NCI-H2171 (cell line): Measurements from ENCODE around the gene AFG1L.
"Not testable (repeated sequence)": the region's sequence is repeated elsewhere in the genome, so short reads cannot be mapped to it uniquely, and the experiment has no call there.

Experiments
- DNase-seq: peaks from one replicate; lab custom pipeline; 2025; lab: John Stamatoyannopoulos, UW

Gene AFG1L

GRCh38 chr6:108294727-108295625, at the start of gene AFG1L:
AFG1L (plus strand) TSS chr6:108295054; CDS start chr6:108295080, 26 bp downstream.
- DNase-seq: peak; percentile 82

DNA sequence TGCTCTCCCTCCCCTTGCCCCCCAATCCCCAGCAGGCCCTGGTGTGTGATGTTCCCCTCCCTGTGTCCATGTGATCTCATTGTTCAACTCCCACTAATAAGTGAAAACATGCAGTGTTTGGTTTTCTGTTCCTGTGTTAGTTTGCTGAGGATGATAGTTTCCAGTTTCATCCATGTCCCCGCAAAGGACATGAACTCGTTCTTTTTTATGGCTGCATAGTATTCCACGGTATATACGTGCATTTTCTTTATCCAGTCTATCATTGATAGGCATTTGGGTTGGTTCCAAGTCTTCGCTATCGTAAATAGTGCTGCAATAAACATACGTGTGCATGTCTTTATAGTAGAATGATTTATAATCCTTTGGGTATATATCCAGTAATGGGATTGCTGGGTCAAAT, 49.8 kb upstream of the AFG1L start:
- not testable (repeated sequence) for DNase-seq

DNA sequence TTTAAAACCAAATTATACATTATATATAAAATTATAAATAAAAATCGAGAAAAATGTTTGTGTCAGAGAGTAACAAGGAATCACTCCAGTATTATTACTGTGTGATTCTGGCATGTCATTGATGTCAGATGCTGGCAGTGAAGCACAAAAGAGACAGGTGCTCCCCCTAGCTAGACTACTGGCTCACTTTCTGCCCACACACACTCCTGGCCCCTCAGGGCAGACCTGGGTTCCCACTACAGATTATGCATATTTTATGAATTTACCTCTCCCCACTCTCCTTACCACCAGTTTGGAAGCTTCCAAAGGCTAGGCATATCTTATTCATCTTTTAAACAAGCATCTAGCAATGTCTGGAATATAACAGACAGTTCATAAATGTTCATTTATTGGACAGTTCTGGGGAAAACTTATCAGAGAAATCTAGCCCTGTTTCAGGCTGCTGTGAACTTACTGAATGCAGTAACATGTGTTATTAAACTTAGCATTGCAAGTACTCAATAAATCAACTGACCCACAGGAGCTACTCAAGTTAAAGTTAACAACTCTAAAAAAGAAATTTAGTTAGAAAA, 46.8 kb upstream of the AFG1L start:
- no peak for DNase-seq

- DNase-seq: no peak
These were observed 44.5 kb upstream of the AFG1L start for GRCh38 chr6:108250240-108250866.

DNA sequence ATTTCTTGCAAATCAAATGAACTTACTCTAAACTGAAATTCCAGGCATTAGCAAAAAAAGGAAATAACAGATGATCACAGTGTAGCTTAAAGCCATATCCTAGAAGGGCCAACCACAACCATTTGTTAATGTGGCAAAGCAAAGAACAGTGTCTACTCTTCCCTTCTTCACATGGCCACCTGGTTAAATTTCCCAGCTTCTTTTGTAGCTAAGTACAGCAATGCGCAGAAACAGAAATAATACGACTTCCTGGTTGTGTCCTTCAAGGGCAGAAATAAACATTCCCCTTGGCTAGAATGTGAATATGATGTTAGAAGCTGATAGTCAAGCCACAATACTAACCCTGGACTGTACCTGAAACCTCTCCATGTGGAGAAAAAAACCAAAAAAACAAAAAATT, 43.6 kb upstream of the AFG1L start:
- no peak for DNase-seq

GRCh38 chr6:108252055-108252454, 42.8 kb upstream of the AFG1L start:
- no peak for DNase-seq

DNA sequence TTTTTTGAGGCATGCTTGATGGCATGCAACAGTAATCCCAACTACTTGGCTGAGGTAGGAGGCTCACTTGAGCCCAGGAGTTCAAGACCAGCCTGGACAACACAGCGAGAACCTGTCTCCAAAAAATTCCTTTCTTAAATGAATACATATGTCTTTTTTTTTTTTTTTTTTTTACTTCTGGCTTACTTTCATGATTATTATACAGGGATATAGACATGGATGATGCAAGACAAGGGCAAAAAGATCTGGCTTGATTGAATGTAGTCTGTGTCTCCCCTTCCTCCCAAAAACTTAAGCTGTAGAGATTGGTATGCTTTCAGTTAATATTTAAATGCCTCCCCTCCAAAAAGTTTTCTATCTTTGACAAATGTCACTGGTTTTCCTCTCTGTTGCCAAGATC, 41.6 kb upstream of the AFG1L start:
- no peak for DNase-seq

- DNase-seq: no peak
These were observed 40.1 kb upstream of the AFG1L start for GRCh38 chr6:108254433-108255410.

GRCh38 chr6:108260126-108260808, 34.6 kb upstream of the AFG1L start:
- DNase-seq: peak; percentile 21

DNA sequence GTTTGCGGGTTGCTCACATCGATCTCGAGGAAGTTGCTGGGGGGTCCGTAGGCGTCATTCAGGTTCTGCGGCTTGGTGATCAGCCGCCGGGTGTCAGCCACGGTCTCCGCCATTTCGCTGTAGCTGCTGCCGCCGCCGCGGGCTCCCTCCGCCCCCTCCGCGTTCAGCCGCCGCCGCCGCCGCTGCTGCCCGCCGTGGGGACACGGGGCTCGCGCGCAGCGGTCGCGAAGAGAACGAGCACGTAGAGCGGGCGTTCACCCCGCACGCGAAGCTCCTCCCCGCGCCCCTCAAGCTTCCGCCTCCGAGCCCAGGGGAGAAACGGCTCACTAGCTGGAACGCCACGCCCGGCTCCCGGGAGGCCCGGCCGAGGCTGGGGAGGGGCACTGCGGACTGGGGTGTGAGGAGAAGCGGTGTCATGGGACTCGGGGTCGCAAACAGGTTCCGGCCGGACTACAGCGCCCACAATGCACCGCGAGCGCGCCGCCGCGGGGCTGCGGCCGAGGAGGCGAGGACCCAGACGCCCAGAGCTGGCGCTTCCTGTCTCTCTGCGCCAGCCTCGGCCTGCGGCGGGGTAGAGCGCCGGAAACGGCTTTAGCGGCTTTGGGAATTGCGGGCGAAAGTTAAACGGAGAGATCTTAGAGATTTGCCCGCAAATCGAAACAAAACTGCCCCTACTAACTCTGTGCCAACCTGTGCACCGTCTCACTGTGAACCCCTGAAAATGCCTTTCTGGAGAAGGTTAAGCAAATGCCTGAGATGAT, 33.9 kb upstream of the AFG1L start, which contains the start of gene SNX3:
Gene SNX3 (minus strand): TSS at position 232 of the 761 bp plus-strand sequence. CDS start 119 bp downstream, at position 113.
- peak; percentile 94 for DNase-seq

GRCh38 chr6:108263371-108263770, 31.5 kb upstream of the AFG1L start:
- no peak for DNase-seq

GRCh38 chr6:108268845-108269244, 26.0 kb upstream of the AFG1L start:
- no peak for DNase-seq

- DNase-seq: not testable (repeated sequence)
These were observed 24.9 kb upstream of the AFG1L start for GRCh38 chr6:108269955-108270354.

GRCh38 chr6:108274546-108274945, 20.3 kb upstream of the AFG1L start:
- DNase-seq: no peak

- DNase-seq: no peak
These were observed 18.9 kb upstream of the AFG1L start for GRCh38 chr6:108275976-108276375.

DNA sequence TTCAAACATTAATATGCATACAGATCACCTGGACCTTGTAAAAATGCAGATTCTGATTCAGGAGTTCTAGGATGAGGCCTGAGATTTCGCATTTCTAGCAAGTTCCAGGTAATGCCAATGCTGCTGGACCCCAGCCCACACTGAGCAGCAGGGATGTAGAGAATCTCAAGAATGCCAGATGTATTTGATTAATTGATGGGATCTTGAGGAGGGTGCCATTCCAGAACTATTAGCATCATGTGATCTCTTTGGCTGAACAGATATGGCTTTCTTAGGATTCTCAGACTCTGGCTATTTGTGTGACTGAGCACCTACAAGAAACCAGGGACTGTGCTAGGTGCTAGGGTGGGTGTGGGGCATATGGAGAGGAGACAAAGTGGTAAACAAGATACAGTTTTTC, 17.6 kb upstream of the AFG1L start:
- no peak for DNase-seq

GRCh38 chr6:108277831-108278230, 17.0 kb upstream of the AFG1L start:
- DNase-seq: no peak

DNA sequence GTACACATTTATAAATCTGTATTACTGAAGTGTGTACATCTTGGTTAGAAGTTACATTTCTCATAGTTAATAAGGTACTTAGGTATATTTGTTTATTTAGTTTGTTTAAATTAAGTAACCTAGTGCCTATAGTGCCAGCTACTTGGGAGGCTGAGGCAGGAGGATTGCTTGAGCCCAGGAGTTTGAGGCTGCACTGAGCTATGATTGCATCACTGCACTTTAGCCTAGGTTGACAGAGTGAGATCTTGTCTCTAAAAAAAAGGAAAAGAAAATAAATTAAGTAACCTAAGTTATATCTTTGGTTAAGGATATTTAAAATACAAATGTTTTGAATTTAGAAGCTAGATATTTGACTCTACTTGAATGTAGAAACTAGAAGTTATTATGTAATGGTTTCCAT, 9.5 kb upstream of the AFG1L start:
- DNase-seq: no peak

GRCh38 chr6:108286366-108286765, 8.5 kb upstream of the AFG1L start:
- no peak for DNase-seq

DNA sequence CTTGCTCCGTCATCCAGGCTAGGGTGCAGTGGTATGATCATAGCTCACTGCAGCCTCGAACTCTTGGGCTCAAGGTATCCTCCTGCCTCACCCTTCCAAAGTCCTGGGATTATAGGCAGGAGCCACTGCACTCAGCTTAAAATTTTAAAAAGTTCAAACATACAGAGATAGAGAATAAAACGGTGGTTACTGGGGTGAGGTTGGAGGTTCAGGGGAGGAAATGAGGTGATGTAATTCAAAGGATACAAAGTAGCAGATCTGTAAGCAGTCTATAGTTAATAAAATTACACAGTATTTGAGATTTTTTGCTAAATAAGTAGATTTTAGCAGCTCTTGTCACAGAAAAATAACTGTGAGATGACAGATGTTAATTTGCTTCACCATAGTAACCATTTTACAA, 7.5 kb upstream of the AFG1L start:
- DNase-seq: no peak
